Nephron (organoid): ENCODE results near the gene PDE4B.

Experiments
- H3K27ac Mint-ChIP-seq, 3 experiments: 2 replicates each; pipeline ENCODE4 v1.8.0; 2020; ENCODE audit warnings: mixed read lengths in 3 of 3, mild to moderate bottlenecking in 2 of 3, moderate library complexity in 1 of 3
- H3K27me3 Mint-ChIP-seq: 2 replicates; pipeline ENCODE4 v1.8.0; 2021; ENCODE audit warnings: low read depth, mild to moderate bottlenecking, moderate library complexity, mixed read lengths
- H3K36me3 Mint-ChIP-seq: 2 replicates; pipeline ENCODE4 v1.8.0; 2020; ENCODE audit warnings: low read depth, mixed read lengths
- H3K4me1 Mint-ChIP-seq: 2 replicates; pipeline ENCODE4 v1.8.0; 2020; ENCODE audit warnings: mixed read lengths
- H3K4me3 Mint-ChIP-seq, 3 experiments: 2 replicates each; pipeline ENCODE4 v1.8.0; 2020; ENCODE audit warnings: mild to moderate bottlenecking in 3 of 3, mixed read lengths in 3 of 3, moderate library complexity in 2 of 3
- H3K9me3 Mint-ChIP-seq: 2 replicates; pipeline ENCODE4 v1.8.0; 2020; ENCODE audit warnings: mixed read lengths
- TF ChIP-seq, protein P1 (sequence below), 3 experiments: fragments of 200-600 bp; sonication (generic); IDR thresholded peaks; one replicate each; pipeline ENCODE4 v1.5.0; 2021; ENCODE audit warnings: antibody characterized with exemption in 3 of 3; ENCODE audit not compliant: unreplicated experiment in 3 of 3

Gene PDE4B

DNA sequence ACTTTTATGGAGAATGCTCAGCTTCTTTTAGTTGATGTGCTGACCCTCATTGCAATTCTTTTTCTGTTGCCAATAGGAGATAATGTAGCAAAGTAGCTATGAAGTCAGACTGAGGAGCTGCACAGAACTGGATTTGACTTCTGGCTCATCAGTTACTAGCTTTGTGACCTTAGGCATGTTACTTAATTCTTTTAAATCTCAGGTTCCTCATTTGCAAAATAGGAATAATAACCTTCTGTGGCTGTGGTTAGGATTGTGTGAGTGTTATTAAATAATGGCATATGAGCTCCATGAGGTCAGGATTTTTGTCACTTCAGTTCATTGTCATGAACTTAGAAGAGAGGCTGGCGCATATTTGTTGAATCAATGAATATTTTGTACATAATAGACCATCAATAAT, 503.7 kb downstream of the PDE4B start:
- H3K4me3 Mint-ChIP-seq = no peak overlapping the region
- no peaks in the 10 kb centered on the region for H3K9me3 Mint-ChIP-seq
- TF ChIP-seq, protein P1, sequence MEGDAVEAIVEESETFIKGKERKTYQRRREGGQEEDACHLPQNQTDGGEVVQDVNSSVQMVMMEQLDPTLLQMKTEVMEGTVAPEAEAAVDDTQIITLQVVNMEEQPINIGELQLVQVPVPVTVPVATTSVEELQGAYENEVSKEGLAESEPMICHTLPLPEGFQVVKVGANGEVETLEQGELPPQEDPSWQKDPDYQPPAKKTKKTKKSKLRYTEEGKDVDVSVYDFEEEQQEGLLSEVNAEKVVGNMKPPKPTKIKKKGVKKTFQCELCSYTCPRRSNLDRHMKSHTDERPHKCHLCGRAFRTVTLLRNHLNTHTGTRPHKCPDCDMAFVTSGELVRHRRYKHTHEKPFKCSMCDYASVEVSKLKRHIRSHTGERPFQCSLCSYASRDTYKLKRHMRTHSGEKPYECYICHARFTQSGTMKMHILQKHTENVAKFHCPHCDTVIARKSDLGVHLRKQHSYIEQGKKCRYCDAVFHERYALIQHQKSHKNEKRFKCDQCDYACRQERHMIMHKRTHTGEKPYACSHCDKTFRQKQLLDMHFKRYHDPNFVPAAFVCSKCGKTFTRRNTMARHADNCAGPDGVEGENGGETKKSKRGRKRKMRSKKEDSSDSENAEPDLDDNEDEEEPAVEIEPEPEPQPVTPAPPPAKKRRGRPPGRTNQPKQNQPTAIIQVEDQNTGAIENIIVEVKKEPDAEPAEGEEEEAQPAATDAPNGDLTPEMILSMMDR (IDR thresholded peaks at IDR 0.05; ENCODE audit: unreplicated experiment in 3 of 3) = no peak
- no peaks in the 10 kb centered on the region for H3K36me3 Mint-ChIP-seq
- H3K27me3 Mint-ChIP-seq = no peaks in the 10 kb centered on the region
- no peaks in the 10 kb centered on the region for H3K4me1 Mint-ChIP-seq
- H3K27ac Mint-ChIP-seq = no peak overlapping the region

DNA sequence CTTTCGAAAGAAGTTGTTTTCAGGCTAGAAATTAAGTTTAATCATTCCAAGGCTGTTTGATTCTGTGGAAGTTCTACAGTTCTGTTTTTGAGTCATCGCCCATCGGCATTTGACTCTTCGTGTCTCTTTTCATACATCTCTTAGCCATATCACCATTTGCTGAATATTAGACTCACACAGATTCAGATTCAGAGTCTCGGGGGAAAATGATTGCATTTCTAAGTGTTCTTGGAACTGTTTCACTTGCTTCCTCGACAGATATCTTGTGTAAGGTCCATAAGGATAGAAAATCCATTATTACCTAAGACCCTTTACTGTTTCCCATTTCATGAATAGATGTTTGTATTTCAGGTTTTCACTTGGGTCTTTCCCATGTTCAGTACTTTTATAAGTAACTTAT, 504.3 kb downstream of the PDE4B start:
- H3K27me3 Mint-ChIP-seq = no peaks in the 10 kb centered on the region

DNA sequence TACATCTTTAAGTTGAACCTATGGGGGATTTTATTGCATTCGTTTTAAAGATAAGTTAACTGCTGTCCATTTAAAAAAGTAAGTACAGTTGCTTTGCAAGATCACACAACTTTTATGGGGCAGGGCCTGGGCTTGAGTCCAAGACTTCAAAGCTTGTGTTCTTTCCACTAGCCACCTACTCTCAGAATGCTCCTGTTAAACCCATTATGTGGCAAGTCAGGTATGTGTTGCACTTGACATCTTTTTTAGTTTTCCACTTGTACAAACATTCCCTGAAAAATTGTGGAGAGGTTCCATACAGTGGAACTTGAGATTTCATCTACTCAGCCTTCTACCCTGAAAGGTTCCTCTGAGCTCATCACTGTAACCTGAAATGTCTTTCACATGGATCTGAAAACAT, 505.8 kb downstream of the PDE4B start:
- Mint-ChIP-seq H3K27ac (no peak overlapping the region), H3K27me3 (no peaks in the 10 kb centered on the region), H3K4me1 (no peaks in the 10 kb centered on the region), H3K4me3 (no peak overlapping the region), H3K9me3 (no peaks in the 10 kb centered on the region), H3K36me3 (no peaks in the 10 kb centered on the region)
- TF ChIP-seq, protein P1 (IDR thresholded peaks at IDR 0.05; ENCODE audit: unreplicated experiment in 3 of 3) = no peak

More for the DNA sequence above, 504.3 kb downstream of the PDE4B start:
- no peaks in the 10 kb centered on the region for H3K9me3 Mint-ChIP-seq
- no peak overlapping the region for H3K27ac Mint-ChIP-seq
- no peak overlapping the region for H3K4me3 Mint-ChIP-seq
- H3K36me3 Mint-ChIP-seq = no peaks in the 10 kb centered on the region
- TF ChIP-seq, protein P1 (IDR thresholded peaks at IDR 0.05; ENCODE audit: unreplicated experiment in 3 of 3) = no peak
- no peaks in the 10 kb centered on the region for H3K4me1 Mint-ChIP-seq

DNA sequence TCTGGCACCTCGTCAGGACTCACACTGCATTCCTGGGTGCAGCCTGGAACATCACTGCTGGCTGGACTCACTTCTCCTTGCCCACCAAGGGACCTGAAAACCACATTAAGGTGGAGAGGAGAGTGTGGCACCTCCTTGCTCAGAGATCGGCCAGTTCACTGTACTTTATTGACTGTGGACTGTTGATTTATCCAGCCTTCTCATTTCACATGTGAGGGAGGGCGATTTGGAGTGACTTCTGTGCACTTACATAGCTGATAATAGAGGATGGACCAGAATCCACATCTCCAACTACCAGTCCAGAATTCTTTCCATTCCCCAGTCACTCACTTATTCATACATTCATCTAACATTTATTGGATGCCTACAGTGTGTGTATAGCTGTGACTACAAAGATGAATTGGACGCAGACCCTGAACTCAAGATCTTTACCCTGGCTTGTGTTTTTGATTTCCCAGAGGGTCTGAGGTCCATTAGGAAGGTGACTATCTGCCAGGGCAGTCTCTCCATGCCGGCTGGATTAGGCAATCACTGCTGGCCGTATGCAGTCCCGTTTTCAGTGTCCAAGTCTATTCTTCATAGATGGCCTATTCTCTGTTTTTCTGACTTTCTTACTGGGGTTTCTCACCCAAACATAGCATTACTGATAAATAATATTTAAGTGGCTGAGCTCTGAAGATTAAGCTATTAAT, 507.7 kb downstream of the PDE4B start:
- Mint-ChIP-seq H3K36me3 (no peaks in the 10 kb centered on the region), H3K4me3 (no peak overlapping the region), H3K9me3 (no peaks in the 10 kb centered on the region), H3K27me3 (no peaks in the 10 kb centered on the region), H3K4me1 (no peaks in the 10 kb centered on the region), H3K27ac (no peak overlapping the region)
- TF ChIP-seq, protein P1 (IDR thresholded peaks at IDR 0.05; ENCODE audit: unreplicated experiment in 3 of 3) = no peak

DNA sequence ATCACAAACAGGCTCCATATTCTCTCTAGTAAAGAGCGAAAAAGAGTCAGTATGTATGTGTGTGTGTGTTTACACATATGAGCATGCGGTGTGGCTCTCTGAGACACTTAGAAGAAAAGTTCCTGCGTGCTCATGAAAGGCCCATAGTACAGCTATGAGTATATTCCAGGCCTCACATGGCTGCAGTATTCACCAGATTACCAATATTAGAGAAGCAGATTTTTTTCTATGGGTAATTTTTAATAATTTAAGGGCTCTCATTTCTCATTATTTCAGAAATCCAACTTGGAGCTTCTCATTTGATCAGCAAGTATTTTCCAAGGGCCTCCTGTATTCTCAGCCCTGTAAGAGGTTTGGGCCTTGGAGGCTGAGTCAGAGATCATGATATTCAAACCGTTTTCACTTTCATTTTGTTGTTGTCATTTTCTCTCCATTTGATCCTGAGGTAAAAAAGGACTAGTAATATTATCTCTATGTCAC, 508.3 kb downstream of the PDE4B start:
- H3K36me3 Mint-ChIP-seq = no peaks in the 10 kb centered on the region
- no peak overlapping the region for H3K4me3 Mint-ChIP-seq
- H3K27ac Mint-ChIP-seq = no peak overlapping the region
- H3K27me3 Mint-ChIP-seq = no peaks in the 10 kb centered on the region
- H3K4me1 Mint-ChIP-seq = no peaks in the 10 kb centered on the region
- TF ChIP-seq, protein P1 (IDR thresholded peaks at IDR 0.05; ENCODE audit: unreplicated experiment in 3 of 3) = no peak
- H3K9me3 Mint-ChIP-seq = no peaks in the 10 kb centered on the region

DNA sequence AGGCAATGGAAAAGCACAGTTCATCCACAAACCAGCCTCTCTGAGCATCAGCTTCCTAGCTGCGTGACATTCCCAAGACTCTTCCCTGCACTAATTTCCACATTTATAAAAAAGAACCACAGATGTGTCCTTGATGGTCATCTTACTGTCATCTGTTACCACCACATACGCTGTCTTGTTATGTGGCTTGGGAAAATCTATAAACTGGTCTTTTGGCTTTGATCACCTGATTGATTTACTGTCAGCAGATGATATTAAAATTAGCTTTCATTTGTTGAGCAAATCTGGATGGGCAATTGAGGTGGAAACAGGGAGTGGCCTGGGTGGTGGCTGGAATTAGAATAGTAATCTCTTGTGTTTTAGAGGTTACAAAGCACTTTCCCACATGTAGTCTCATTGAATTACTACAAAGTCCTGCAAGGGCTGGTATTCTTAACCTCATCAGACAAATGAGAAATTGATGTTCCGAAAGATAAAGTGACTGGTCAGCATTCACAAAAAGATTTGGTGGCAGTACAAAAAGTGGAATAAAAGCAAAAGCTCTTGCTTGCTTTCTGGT, 509.6 kb downstream of the PDE4B start:
- Mint-ChIP-seq H3K27ac (no peak overlapping the region), H3K4me1 (no peaks in the 10 kb centered on the region), H3K27me3 (no peaks in the 10 kb centered on the region), H3K9me3 (no peaks in the 10 kb centered on the region), H3K4me3 (no peak overlapping the region), H3K36me3 (no peaks in the 10 kb centered on the region)
- TF ChIP-seq, protein P1 (IDR thresholded peaks at IDR 0.05; ENCODE audit: unreplicated experiment in 3 of 3) = no peak
